Measurements from ENCODE around the gene AGBL4.

AGBL4 gene

DNA sequence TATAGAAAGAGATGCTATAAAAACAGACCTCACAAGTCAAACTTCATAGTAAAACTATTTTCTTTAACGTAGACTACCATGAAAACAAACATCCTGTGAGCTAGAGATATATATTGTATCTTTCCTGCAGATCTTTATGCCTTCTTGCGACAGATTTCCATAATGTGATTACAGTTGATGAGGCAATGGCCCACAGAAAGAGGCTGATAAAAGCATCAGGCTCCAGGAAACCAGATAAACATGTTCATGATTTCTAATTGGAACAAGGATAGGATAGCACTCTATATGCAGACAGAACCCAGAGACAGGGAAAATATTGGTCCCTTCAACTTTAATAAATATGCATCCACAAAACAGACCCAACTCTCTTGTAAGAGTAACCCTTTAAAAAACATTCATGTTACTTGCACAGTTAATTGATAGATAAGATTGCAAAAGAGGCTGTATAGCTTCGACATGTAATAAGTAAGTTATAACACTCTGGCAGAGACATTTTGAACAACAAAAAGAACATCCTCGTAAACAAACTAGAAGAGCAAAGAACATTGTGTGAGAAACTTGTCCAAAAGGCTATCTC, 329.4 kb downstream of the AGBL4 start:
- no peak for DNase-seq

DNA sequence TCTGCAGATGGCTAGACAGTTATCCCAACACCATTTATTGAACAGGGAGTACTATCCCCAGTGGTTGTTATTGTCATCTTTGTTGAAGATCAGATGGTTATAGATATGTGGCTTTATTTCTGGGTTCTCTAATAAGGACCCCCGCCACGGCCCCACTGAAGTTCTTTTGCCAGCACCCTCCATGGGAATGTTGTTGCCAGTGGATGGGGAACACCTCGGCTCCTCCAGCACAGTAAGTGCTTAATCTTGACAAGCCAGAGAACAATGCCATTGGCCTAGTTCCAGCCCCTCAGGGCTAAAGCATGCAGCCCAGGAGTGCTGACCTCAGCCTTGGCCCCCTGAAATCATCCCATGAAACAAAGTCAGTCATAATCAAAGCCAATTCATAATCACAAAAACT, 337.6 kb downstream of the AGBL4 start:
- DNase-seq: no peak

DNA sequence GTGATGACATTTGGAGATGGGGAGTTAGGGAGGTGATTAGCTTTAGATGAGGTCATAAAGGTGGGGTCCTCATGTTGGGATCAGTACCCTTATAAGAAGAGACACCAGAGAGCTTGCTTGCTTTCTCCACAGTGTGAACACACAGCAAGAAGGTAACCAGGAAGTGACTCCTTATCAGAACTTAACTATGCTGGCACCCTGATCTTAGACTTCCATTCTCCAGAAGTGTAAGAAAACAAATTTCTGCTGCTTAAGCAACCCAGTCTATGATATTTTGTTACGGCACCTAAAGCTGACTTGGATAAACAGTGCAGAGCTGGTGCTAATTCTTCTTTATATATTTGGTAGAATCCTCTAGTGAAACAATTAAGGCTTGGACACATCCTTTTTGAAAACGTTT, 346.0 kb downstream of the AGBL4 start:
- DNase-seq: no peak

DNA sequence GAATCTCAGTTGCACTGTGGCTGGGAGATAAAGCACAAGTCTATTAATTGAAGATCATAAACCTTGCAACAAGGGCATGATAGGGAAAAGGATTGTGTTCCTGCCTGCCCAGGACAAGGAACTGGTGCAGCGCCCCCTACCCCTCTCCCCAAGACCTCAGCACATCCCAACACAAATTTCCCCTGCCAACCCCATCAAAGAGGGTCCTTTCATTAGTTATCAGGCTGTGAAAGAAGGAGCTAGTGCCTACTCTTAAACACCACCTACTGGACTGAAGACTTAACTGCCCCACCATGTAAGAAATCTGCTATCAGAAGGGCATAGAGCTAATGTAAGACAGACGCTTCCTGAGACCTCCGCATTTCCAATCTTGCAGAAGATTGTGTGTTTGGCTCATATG, 372.6 kb downstream of the AGBL4 start:
- DNase-seq: no peak

DNA sequence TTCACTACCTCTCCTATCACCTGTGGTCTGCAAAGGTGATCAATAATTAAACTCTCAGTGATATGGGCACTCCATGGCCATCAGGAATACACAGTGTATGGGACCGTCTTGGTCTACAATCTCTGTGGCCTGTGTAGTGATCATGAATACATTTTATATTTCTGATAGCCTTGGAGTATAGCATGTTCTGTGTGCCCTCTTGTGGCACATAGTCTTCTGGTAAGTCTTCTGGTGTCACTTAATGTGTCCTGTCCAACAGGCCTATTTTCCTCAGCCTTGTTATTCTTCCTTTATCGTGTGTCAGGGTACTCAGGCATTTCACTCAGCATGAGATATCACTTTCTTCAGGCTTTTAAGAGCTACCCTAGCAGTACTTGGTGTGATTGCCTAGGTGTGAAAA, 393.6 kb downstream of the AGBL4 start:
- DNase-seq: no peak

DNA sequence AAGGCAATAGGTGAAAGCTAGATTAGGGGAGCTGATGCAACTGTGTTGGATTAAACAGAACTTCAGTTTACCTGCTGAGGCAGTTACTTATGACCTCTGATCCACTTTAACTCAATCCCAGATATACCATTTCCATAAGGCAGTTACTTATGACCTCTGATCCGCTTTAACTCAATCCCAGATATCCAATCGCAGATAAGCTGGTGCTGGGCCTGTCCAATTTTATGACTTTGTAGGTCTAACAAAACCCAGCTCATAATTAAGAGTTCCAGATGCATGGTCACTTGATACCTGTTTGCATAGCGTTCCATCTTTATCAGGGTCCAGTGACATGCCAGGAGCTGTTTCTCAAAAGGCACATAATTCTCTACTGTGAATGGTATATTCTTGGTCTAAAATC, 396.0 kb downstream of the AGBL4 start:
- no peak for DNase-seq

DNA sequence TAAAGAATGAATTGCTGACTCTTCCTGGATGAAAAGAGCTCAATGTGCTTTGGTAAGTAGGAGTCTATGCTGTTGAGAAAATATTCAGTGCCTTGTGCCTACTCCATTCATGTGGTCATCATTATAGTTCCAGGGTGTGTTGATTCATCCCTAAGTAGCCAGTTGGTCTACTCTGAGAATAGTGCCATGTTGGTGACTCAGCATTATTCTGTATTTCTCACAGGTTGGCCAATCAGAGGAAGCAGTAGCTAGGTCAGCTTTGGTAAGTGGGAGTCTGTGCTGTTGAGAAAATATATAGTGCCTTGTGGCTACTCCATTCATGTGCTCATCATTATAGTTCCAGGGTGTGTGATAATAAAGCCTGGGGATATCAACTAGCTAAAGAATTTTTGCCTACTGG, 397.3 kb downstream of the AGBL4 start:
- DNase-seq: no peak

DNA sequence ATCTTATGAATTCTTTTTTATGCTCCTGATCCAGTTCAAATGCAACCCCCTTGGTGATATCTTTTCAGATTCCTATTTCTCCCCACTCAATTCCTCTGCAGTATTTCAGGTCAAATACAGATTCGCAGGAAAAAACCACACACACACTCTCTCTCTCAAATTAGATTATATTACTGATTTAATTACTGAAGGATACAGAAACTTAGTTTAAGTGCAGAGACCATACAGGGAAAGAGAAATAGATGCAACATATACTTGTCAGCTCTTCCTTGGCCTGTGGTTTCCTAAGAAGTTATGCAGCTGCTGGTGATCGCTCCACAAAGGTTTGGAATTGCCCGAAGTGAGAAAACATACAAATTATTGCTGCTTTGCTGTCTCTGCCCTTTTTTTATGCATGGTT, 400.9 kb downstream of the AGBL4 start:
- DNase-seq: no peak

DNA sequence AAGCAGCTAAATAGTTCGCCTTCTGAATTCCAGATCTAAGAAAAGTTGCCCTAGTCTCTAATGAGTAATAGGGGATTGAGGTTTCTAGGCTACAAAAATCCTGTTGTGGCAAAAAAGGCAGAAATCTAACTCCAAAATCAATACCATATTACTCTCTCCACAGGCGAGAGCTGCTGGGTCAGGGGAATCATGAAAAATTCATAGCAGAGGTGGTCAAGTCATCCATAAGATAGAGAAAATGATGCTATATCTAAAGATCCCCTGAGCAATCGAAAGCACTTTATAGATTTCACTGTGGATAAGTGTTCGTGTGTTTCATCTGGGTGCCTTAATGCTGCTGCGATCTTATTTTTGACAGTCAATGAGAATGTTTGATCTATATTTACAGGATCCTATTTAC, 417.7 kb downstream of the AGBL4 start:
- no peak for DNase-seq

DNA sequence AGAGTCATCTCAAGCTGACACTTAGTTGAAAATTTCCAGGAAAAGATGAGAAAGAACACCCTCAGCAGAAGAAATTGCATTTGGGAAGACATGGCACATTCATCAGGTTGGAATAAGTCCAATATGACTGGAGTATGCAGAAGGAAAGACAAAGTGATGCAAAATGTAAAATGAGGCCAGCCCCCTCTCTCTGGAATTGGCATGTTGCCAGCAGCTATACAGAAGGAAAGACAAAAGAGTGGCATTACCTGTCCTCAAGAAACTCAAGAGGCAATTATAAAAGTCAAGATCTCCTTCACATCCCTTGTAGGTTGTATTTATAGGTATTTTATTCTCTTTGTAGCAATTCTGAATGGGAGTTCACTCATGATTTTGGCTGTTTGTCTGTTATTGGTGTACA, 426.3 kb downstream of the AGBL4 start:
- no peak for DNase-seq

DNA sequence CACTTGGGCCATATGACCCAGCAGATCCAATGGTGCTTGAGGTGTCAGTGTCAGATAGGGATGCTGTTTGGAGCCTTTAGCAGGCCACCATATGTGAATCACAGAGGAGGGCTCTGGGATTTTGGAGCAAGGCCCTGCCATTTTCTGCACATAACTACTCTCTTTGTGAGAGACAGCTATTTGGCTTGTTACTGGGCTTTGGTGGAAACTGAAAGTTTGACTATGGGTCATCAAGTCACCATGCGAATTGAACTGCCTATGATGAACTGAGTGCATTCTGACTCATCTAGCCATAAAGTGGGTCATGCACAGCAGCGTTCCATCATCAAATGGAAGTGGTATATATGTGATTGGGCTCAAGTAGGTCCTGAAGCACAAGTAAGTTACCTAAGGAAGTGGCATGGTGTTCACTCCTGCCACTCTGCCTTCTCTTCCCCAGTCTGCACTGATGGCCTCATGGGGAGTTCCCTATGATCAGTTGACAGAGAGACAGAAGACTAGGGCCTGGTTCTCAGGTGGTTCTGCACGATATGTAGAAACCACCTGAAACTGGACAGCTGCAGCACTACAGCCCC, 447.3 kb downstream of the AGBL4 start:
- no peak for DNase-seq

DNA sequence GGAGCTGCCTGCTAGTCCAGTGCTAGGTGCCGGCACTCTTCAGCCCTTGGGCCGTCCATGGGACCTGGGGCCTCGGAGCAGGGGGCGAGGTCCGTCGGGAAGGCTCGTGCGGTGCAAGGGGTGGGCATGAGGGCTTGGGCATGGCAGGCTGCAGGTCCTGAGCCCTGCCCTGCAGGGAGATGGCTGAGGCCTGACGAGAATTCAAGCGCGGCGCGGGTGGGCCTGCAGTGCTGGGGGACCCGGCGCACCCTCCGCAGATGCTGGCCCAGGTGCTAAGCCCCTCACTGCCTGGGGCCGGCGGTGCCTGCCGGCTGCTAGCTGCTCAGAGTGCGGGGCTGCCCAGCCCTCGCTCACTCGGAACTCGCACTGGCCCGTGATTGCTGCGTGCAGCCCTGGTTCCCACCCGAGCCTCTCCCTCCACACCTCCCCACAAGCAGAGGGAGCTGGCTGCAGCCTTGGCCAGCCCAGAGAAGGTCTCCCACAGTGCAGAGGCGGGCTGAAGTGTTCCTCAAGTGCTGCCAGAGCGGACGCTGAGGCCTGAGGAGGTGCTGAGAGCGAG, 467.0 kb downstream of the AGBL4 start:
- DNase-seq: no peak

DNA sequence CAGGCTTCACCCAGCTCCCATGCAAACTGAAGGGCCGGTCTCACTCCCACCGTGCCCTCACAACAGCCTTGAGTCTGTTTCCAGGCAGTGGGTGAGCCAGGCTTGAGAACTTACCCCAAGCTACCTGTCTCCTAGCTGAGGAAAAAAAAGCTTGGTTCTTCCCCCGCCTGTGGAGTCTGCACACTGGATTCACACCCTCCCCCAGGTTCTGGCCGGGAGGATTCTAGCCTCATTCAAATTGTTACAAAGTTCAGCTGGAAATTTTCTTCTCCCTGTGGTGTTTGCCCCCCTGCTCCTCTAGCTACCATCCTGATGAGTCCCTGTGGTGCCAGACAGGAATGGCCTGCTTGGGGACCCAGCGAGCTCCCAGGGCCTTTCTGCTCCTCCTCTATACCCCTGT, 471.7 kb downstream of the AGBL4 start:
- DNase-seq: no peak

DNA sequence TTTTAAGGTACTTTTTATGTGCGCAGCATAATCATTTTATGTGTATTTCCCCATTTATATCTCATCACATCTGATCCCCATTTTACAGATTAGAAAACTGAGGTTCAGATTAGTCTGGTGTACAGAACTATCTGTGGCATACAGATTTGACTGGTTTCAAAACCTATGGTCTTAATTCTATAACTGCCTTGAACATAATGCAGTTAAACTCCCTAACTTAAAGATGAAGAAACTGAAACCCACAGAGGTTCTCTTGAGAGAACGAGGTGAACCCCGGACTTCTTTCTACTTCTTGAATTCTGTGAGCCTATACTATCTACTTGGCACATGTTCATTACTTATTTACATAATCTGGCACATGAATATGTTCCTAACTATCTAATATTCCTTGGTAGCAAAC, 479.1 kb downstream of the AGBL4 start:
- no peak for DNase-seq

DNA sequence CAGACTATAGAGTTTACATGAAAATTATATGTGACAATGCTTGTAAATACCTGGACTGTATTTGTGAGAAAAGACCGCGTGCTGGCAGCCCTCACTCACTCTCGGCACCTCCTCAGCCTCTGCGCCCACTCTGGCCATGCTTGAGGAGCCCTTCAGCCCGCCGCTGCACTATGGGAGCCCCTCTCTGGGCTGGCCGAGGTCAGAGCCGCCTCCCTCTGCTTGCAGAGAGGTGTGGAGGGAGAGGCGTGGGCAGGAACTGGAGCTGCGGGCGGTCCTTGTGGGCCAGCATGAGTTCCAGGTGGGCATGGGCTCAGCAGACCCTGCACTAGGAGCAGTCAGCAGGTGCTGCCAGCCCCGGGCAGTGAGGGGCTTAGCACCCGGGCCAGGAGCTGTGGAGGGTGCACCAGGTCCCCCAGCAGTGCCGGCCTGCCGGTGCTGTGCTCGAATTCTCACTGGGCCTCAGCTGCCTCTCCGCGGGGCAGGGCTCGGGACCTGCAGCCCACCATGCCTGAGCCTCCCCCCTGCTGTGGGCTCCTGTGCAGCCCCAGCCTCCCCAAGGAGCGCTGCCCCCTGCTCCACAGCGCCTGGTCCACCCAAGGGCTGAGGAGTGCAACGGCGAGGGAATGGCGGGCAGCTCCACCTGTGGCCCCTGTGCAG, 482.5 kb downstream of the AGBL4 start:
- no peak for DNase-seq

DNA sequence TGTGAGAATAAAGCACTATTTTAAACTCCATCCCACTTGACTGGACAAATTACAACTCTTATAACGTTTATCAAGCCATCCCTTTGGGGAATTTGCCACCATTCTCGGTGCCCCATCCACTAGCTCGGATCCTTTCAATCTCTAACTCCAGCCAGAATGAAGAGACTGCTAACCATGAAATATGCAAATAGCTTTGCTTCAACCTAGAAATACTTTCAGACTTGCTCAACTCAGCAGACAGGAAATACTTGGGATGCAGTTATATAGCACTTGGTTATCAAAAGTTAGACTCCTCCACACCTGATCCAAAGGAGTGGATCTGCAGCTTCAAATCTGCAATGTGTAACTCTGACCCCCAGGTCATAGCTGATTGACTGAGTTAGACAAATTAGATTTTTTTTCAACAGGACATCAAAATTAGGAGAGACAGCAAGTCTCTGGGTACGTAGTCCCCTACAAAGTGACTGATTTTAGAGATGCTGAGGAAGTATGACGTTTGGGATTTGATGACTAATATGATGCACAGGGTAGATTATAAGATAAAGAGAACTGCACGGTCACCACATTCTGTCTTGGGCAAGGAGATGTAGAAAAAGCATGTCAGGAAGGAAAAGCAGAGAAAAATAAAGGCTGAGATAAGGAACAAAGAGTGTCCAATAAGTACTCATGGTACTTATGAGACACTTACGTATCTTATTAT, 496.0 kb downstream of the AGBL4 start:
- DNase-seq: no peak

DNA sequence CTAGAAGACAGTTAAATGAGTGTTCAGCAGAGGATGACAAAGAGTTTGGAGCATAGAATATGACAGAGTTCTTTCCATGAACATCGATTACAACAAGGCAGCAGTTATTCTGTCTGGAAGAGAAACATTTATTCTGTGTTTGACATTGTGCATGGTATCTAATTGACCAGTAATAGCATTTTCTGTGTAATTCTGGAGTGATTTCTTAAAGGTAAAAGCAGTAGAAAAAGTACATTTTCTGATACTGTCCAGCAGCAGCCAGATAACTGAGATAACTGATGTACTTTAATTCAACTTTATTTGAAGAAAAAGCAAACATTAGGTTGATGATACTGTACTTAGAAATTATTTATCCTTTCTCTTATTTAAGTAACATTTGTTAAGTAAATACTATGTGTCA, 497.1 kb downstream of the AGBL4 start:
- DNase-seq: no peak

DNA sequence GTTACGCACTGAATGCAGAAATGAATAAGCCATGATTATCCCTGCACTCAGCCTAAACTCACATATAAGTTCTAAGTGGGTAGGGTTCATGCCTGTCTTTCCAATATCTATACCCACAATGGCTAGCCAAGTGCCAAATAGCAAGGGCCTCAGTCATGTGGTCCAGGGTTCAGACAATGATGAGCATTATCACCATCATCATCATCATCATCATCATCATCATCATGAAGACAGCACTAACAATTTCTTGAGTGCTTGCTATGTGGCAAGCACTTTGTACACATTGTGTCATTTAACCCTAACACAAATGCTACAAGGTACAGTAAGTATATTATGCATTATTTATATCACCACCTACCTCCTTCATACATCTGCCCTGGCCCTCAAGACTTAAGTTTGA, 500.0 kb downstream of the AGBL4 start:
- no peak for DNase-seq

DNA sequence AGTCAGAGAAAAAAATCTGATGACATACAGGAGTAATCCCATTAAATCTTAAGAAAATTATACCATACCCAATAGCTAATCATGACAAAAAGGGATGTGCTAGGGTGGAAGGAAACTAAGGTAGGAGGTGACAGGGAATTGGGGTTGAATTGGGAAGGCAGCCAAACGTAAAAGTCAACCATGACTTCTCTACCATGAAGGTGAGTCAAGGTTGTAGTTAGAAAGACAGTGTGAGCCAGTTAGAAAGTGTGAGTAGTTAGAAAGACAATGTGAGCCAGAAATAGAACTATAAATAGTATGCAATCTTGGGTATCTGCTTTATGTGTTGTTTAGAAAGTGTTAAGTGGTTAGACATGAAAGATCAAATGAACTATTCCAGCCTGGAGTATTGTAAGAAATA, 556.8 kb downstream of the AGBL4 start:
- DNase-seq: no peak

DNA sequence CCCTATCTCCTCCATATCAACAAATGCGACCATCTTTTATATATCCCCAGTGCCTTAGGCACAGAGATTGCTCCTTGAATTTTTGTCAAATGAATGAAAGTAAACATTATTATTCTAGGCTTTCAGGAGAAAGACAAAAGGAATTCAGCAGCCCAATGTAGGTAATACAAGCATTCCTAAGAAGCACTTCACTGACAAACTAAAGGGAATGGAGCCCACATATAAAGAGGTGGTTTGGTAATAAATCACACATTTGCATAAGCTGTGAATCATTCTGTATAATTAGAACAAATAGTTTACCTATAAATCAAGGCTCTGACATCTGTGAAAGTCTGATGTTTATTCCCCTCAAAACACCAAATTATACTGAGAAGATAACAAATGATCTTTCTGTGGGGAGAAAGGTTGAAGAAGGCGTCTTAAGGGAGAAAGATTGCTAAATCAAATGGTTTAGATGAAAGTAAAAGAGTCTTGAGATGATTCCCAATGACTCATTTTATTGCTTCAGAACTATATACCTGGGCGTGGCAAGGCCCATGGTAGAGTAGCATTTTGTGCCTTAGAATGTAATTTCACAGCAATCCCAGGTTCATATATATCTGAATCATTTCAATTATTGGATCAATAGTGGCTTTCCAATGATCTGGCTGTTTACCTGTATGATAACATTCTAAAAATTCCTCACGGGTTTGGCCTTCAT, 558.1 kb downstream of the AGBL4 start:
- DNase-seq: no peak

DNA sequence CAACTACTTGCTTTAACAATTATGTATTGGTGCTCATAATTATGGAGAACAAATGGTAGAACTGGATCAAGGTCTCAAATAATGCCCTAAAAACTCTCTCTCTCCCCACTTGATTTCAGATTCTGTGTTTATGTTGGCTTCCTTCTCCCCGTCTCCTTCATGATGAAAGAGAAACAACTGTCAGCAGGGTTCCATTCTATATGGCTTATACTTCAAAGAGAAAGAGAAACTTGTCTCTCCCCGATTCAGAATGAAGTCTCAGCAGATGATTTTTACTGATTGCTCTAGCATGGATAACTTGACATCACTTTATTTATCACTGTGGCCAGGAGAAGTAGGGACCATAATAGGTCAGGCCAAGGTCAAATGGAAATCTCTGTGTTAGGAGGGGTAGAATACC, 575.6 kb downstream of the AGBL4 start:
- DNase-seq: no peak

DNA sequence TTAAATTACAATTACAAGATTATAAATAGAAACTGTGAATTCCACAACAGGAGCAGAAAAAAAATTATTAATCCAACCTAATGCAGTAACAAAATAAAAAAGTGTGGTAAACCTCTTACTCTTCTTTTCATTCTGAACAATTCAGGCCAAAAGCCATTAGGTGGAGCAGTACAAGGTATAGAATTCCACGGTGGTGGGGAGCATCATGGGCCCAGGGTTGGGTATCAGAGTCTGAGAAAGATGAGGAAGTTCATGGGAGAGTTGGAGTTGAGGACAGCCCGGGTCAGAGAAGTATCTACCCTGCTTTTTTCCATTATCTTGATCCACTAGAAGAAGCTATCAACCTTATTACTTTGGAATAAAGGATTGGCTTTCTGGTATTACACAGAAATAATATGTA, 586.9 kb downstream of the AGBL4 start:
- no peak for DNase-seq

DNA sequence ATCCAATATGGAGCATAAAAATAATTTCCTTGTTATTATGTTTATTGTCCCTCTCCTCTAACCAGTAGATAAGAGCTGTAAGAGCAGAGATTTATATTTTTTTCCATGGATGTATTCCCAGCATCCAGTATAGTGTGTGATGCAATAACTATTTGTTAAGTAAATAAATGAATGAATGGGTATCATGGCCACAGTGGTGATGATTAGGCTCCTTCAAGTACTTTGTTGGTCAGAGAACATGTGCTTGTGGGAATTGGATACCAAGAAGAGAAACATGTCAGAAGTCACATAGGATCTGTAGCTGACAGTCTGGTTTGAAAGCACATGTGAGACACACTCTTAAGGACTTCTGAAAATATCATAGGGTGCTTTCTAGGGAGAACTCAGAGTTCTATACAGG, 588.5 kb downstream of the AGBL4 start:
- DNase-seq: no peak

Measured in stimulated activated CD4-positive, alpha-beta T cell treated with anti-CD3 and anti-CD28 coated beads, Interleukin-1b, Interleukin-23, amount 100 ng/mL, for 48 hours (primary cell).